GM19452 (cell line): Measurements from ENCODE around the gene FBXO28.
A peak's percentile ranks its signal among the peaks of the same experiment; 100 is the strongest.

Experiments used
- ATAC-seq: cut with Tn5 transposase; IDR thresholded peaks from one replicate; pipeline ENCODE4 v1.9.1; 2021; ENCODE audit not compliant: unreplicated experiment

The FBXO28 gene

GRCh38 chr1:224149709-224150108 lies 35.8 kb downstream of the FBXO28 start:
- no peak for ATAC-seq

GRCh38 chr1:224151117-224151516 lies 37.2 kb downstream of the FBXO28 start:
- ATAC-seq = no peak

- ATAC-seq = no peak
These were observed 43.4 kb downstream of the FBXO28 start for GRCh38 chr1:224157316-224157715.

- no peak for ATAC-seq
These were observed 45.6 kb downstream of the FBXO28 start for GRCh38 chr1:224159541-224159940.

- no peak for ATAC-seq
These were observed 46.3 kb downstream of the FBXO28 start for GRCh38 chr1:224160171-224160682.

- ATAC-seq = no peak
These were observed 48.9 kb downstream of the FBXO28 start for GRCh38 chr1:224162768-224163167.

GRCh38 chr1:224163311-224163710 lies 49.4 kb downstream of the FBXO28 start:
- no peak for ATAC-seq

- peak; percentile 94 for ATAC-seq
These were observed 55.0 kb downstream of the FBXO28 start for GRCh38 chr1:224168859-224169380.

- no peak for ATAC-seq
These were observed 55.9 kb downstream of the FBXO28 start for GRCh38 chr1:224169718-224170270.

- ATAC-seq = no peak
These were observed 56.4 kb downstream of the FBXO28 start for GRCh38 chr1:224170343-224170742.

- no peak for ATAC-seq
These were observed 57.0 kb downstream of the FBXO28 start for GRCh38 chr1:224170748-224171478.

GRCh38 chr1:224172229-224172628 lies 58.3 kb downstream of the FBXO28 start:
- no peak for ATAC-seq

GRCh38 chr1:224173523-224173922 lies 59.6 kb downstream of the FBXO28 start:
- no peak for ATAC-seq

GRCh38 chr1:224175617-224176016 lies 61.7 kb downstream of the FBXO28 start:
- no peak for ATAC-seq

GRCh38 chr1:224177356-224177999 lies 63.6 kb downstream of the FBXO28 start:
- no peak for ATAC-seq

- no peak for ATAC-seq
These were observed 65.0 kb downstream of the FBXO28 start for GRCh38 chr1:224178894-224179293.

GRCh38 chr1:224180783-224181452 lies 67.0 kb downstream of the FBXO28 start:
- ATAC-seq = no peak

- no peak for ATAC-seq
These were observed 67.5 kb downstream of the FBXO28 start for GRCh38 chr1:224181453-224181810.

GRCh38 chr1:224182057-224182865 lies 68.3 kb downstream of the FBXO28 start:
- peak; percentile 44 for ATAC-seq

- peak; percentile 64 for ATAC-seq
These were observed 69.1 kb downstream of the FBXO28 start, which contains the start of gene DEGS1 for GRCh38 chr1:224182866-224183590. Gene DEGS1, plus strand, starts transcription at chr1:224183240. Its CDS starts 97 bp downstream, at chr1:224183337.
